Activated naive CD8-positive, alpha-beta T cell treated with anti-CD3 and anti-CD28 coated beads, Interleukin-2, amount 10 ng/mL, durations not matched to agents 7 days and 5 days (primary cell): ENCODE measurements around the gene TM6SF1. TPM values are rescaled to one million over a fixed set of nuclear protein-coding genes. Genes with fewer than 3 reads are reported as not detected.
"Not testable (repeated sequence)": the region's sequence is repeated elsewhere in the genome, so short reads cannot be mapped to it uniquely, and the experiment has no call there.

Experiments
- ATAC-seq: fragments of 150-1000 bp; cut with Tn5 transposase; one replicate; pipeline ENCODE4 v1.10.0; 2021; ENCODE audit warnings: low read depth, moderate library complexity
- POLR2A ChIA-PET: fragments of 350-600 bp; sonication (Branson Sonifier 250); formaldehyde crosslinking; loops from one replicate; lab custom pipeline; 2021; ENCODE audit warnings: antibody characterized with exemption; lab: Charles Lee
- DNase-seq: peaks from one replicate; pipeline ENCODE4 v3.0.0; 2021
- H3K27ac Mint-ChIP-seq: one replicate; pipeline ENCODE4 v1.8.0; 2022; ENCODE audit warnings: mild to moderate bottlenecking, mixed read lengths
- H3K27me3 Mint-ChIP-seq: one replicate; pipeline ENCODE4 v1.8.0; 2022; ENCODE audit warnings: mild to moderate bottlenecking, moderate library complexity, mixed read lengths
- H3K36me3 Mint-ChIP-seq: one replicate; pipeline ENCODE4 v1.8.0; 2021; ENCODE audit warnings: mild to moderate bottlenecking, mixed read lengths
- H3K4me1 Mint-ChIP-seq: one replicate; pipeline ENCODE4 v1.8.0; 2021; ENCODE audit warnings: mixed read lengths
- H3K4me3 Mint-ChIP-seq: one replicate; pipeline ENCODE4 v1.8.0; 2022; ENCODE audit warnings: mild to moderate bottlenecking, moderate library complexity, mixed read lengths
- H3K9me3 Mint-ChIP-seq: one replicate; pipeline ENCODE4 v1.8.0; 2021; ENCODE audit warnings: mixed read lengths
- total RNA-seq, 2 experiments: library from RNA; stranded (reverse); gene quantifications; one replicate each; pipeline ENCODE4 v1.2.3, GENCODE V29; 2021

Gene TM6SF1
- total RNA-seq, 2 experiments from 2014 or later, result 14.3 to 16.3 TPM

GRCh38 chr15:83144771-83145170, 37.3 kb downstream of the TM6SF1 start:
- ATAC-seq (no peak), DNase-seq (no peak)
- H3K9me3 Mint-ChIP-seq, result peaks cover 3% of the 10 kb centered on the region
- peaks cover 2% of the 10 kb centered on the region for H3K4me1 Mint-ChIP-seq
- peaks cover 34% of the 10 kb centered on the region for H3K36me3 Mint-ChIP-seq
- H3K4me3 Mint-ChIP-seq, result no peak overlapping the region
- H3K27me3 Mint-ChIP-seq, result peaks cover 11% of the 10 kb centered on the region
- POLR2A ChIA-PET, result interaction anchor here (0.5 kb wide), 1 partner anchor 66 kb away, joined by 3 read pairs; no protein-coding TSS in a partner anchor
- H3K27ac Mint-ChIP-seq, result no peak overlapping the region

- Mint-ChIP-seq H3K9me3 (no peaks in the 10 kb centered on the region), H3K27ac (no peak overlapping the region), H3K4me1 (peaks cover 6% of the 10 kb centered on the region), H3K4me3 (no peak overlapping the region), H3K27me3 (no peaks in the 10 kb centered on the region), H3K36me3 (peaks cover 24% of the 10 kb centered on the region)
- no peak for DNase-seq
- ATAC-seq, result no peak
- POLR2A ChIA-PET, result interaction anchor here (0.6 kb wide), 1 partner anchor 56 kb away, joined by 3 read pairs; no protein-coding TSS in a partner anchor
Measured at GRCh38 chr15:83153288-83153687, 45.8 kb downstream of the TM6SF1 start.

- Mint-ChIP-seq H3K27me3 (peaks cover 4% of the 10 kb centered on the region), H3K4me3 (no peak overlapping the region), H3K27ac (peak overlapping the region; percentile 13), H3K4me1 (peaks cover 6% of the 10 kb centered on the region), H3K36me3 (peaks cover 19% of the 10 kb centered on the region), H3K9me3 (no peaks in the 10 kb centered on the region)
- ATAC-seq (no peak), DNase-seq (no peak)
- POLR2A ChIA-PET, result no interaction called here
Measured at GRCh38 chr15:83155942-83156341, 48.5 kb downstream of the TM6SF1 start.

- no peaks in the 10 kb centered on the region for H3K9me3 Mint-ChIP-seq
- POLR2A ChIA-PET, result no interaction called here
- peaks cover 7% of the 10 kb centered on the region for H3K27me3 Mint-ChIP-seq
- DNase-seq, result no peak
- no peak overlapping the region for H3K27ac Mint-ChIP-seq
- H3K4me3 Mint-ChIP-seq, result no peak overlapping the region
- peaks cover 25% of the 10 kb centered on the region for H3K36me3 Mint-ChIP-seq
- H3K4me1 Mint-ChIP-seq, result peaks cover 13% of the 10 kb centered on the region
- ATAC-seq, result no peak
Measured at GRCh38 chr15:83158393-83158792, 50.9 kb downstream of the TM6SF1 start.

GRCh38 chr15:83160741-83161140, 53.3 kb downstream of the TM6SF1 start:
- Mint-ChIP-seq H3K4me1 (peaks cover 25% of the 10 kb centered on the region), H3K4me3 (no peak overlapping the region), H3K27ac (no peak overlapping the region), H3K36me3 (peaks cover 25% of the 10 kb centered on the region), H3K27me3 (peaks cover 7% of the 10 kb centered on the region), H3K9me3 (no peaks in the 10 kb centered on the region)
- no peak for ATAC-seq
- no peak for DNase-seq
- POLR2A ChIA-PET, result no interaction called here

- peak overlapping the region; percentile 61 for H3K4me3 Mint-ChIP-seq
Measured at GRCh38 chr15:83163032-83163431, 55.6 kb downstream of the TM6SF1 start.

GRCh38 chr15:83164111-83164770, 56.8 kb downstream of the TM6SF1 start:
- Mint-ChIP-seq H3K4me3 (peak overlapping the region; percentile 71), H3K36me3 (peaks cover 32% of the 10 kb centered on the region), H3K27ac (peak overlapping the region; percentile 84), H3K9me3 (peaks cover 10% of the 10 kb centered on the region), H3K4me1 (peaks cover 28% of the 10 kb centered on the region), H3K27me3 (peaks cover 12% of the 10 kb centered on the region)
- POLR2A ChIA-PET, result interaction anchor here (0.9 to 1.8 kb wide), 5 partner anchors 42 to 153 kb away, joined by 3 to 7 read pairs (median 5); partner anchors contain the start of genes BTBD1 and C15orf40
- DNase-seq (no peak), ATAC-seq (no peak)

More at GRCh38 chr15:83163032-83163431, 55.6 kb downstream of the TM6SF1 start:
- Mint-ChIP-seq H3K4me1 (peaks cover 28% of the 10 kb centered on the region), H3K36me3 (peaks cover 25% of the 10 kb centered on the region), H3K27ac (peak overlapping the region; percentile 71), H3K27me3 (peaks cover 9% of the 10 kb centered on the region), H3K9me3 (peaks cover 8% of the 10 kb centered on the region)
- no peak for DNase-seq
- no peak for ATAC-seq
- POLR2A ChIA-PET, result interaction anchor here (1.2 kb wide), 1 partner anchor 97 kb away, joined by 3 read pairs; no protein-coding TSS in a partner anchor

- DNase-seq, result no peak
- POLR2A ChIA-PET, result interaction anchor here (0.9 to 1.8 kb wide), 5 partner anchors 42 to 154 kb away, joined by 3 to 7 read pairs (median 5); partner anchors contain the start of genes BTBD1 and C15orf40
- peaks cover 28% of the 10 kb centered on the region for H3K4me1 Mint-ChIP-seq
Measured at GRCh38 chr15:83164771-83165404, 57.4 kb downstream of the TM6SF1 start.

GRCh38 chr15:83166218-83166617, 58.8 kb downstream of the TM6SF1 start:
- no peak overlapping the region for H3K27ac Mint-ChIP-seq

More at GRCh38 chr15:83164771-83165404, 57.4 kb downstream of the TM6SF1 start:
- ATAC-seq, result peak; percentile 83
- H3K9me3 Mint-ChIP-seq, result peaks cover 10% of the 10 kb centered on the region
- H3K27ac Mint-ChIP-seq, result peak overlapping the region; percentile 84
- peaks cover 29% of the 10 kb centered on the region for H3K36me3 Mint-ChIP-seq
- peak overlapping the region; percentile 71 for H3K4me3 Mint-ChIP-seq
- H3K27me3 Mint-ChIP-seq, result peaks cover 12% of the 10 kb centered on the region

GRCh38 chr15:83166830-83167229, 59.4 kb downstream of the TM6SF1 start:
- DNase-seq (no peak), ATAC-seq (no peak)
- H3K27me3 Mint-ChIP-seq, result peaks cover 11% of the 10 kb centered on the region
- H3K9me3 Mint-ChIP-seq, result peaks cover 10% of the 10 kb centered on the region
- peak overlapping the region; percentile 14 for H3K27ac Mint-ChIP-seq
- POLR2A ChIA-PET, result no interaction called here
- H3K4me3 Mint-ChIP-seq, result no peak overlapping the region
- H3K4me1 Mint-ChIP-seq, result peaks cover 30% of the 10 kb centered on the region
- peaks cover 31% of the 10 kb centered on the region for H3K36me3 Mint-ChIP-seq

More at GRCh38 chr15:83166218-83166617, 58.8 kb downstream of the TM6SF1 start:
- POLR2A ChIA-PET, result interaction anchor here (0.6 kb wide), 1 partner anchor 1901 kb away, joined by 3 read pairs; no protein-coding TSS in a partner anchor
- H3K27me3 Mint-ChIP-seq, result peaks cover 11% of the 10 kb centered on the region
- H3K36me3 Mint-ChIP-seq, result peaks cover 31% of the 10 kb centered on the region
- H3K9me3 Mint-ChIP-seq, result peaks cover 10% of the 10 kb centered on the region
- DNase-seq, result no peak
- H3K4me3 Mint-ChIP-seq, result no peak overlapping the region
- ATAC-seq, result no peak
- peaks cover 30% of the 10 kb centered on the region for H3K4me1 Mint-ChIP-seq

GRCh38 chr15:83169576-83169975, 62.1 kb downstream of the TM6SF1 start:
- POLR2A ChIA-PET, H3K4me3 Mint-ChIP-seq, ATAC-seq, DNase-seq, H3K27ac Mint-ChIP-seq: not testable (repeated sequence)
- peaks cover 31% of the 10 kb centered on the region for H3K36me3 Mint-ChIP-seq
- H3K27me3 Mint-ChIP-seq, result peaks cover 20% of the 10 kb centered on the region
- H3K9me3 Mint-ChIP-seq, result peaks cover 10% of the 10 kb centered on the region
- peaks cover 18% of the 10 kb centered on the region for H3K4me1 Mint-ChIP-seq

- ATAC-seq (no peak), DNase-seq (no peak)
- no peak overlapping the region for H3K4me3 Mint-ChIP-seq
- peaks cover 10% of the 10 kb centered on the region for H3K9me3 Mint-ChIP-seq
- no peak overlapping the region for H3K27ac Mint-ChIP-seq
- POLR2A ChIA-PET, result no interaction called here
- peaks cover 31% of the 10 kb centered on the region for H3K36me3 Mint-ChIP-seq
- peaks cover 11% of the 10 kb centered on the region for H3K4me1 Mint-ChIP-seq
- peaks cover 22% of the 10 kb centered on the region for H3K27me3 Mint-ChIP-seq
Measured at GRCh38 chr15:83170474-83171165, 63.2 kb downstream of the TM6SF1 start.

- Mint-ChIP-seq H3K36me3 (peaks cover 10% of the 10 kb centered on the region), H3K9me3 (no peaks in the 10 kb centered on the region), H3K4me3 (no peak overlapping the region), H3K4me1 (peaks cover 6% of the 10 kb centered on the region), H3K27ac (no peak overlapping the region), H3K27me3 (peaks cover 23% of the 10 kb centered on the region)
- DNase-seq (no peak), ATAC-seq (no peak)
- POLR2A ChIA-PET, result interaction anchor here (0.6 kb wide), 1 partner anchor 108 kb away, joined by 3 read pairs; no protein-coding TSS in a partner anchor
Measured at GRCh38 chr15:83174891-83175290, 67.4 kb downstream of the TM6SF1 start.
